Gastrocnemius medialis (tissue), 4 donors: Measurements from ENCODE around the gene KCP. TPM values are rescaled to one million over a fixed set of nuclear protein-coding genes. Genes with fewer than 3 reads are reported as not detected.
A peak's percentile ranks its signal among the peaks of the same experiment; 100 is the strongest.

Experiments
- ATAC-seq, 2 donors: fragments of 150-250 bp; one replicate each; pipeline ENCODE4 v1.9.1; 2016
- DNase-seq, 2 donors: peaks; one replicate each; pipeline ENCODE4 v3.0.0-alpha.2; 2019
- H3K27ac ChIP-seq, 4 donors: fragments of 200-600 bp; sonication (generic); 1 replicate in 1 of 4; 2 replicates in 3 of 4; pipeline ENCODE4 v1.5.1; 2016 to 2018; ENCODE audit warnings: mild to moderate bottlenecking in 2 of 4, moderate library complexity in 1 of 4
- H3K27me3 ChIP-seq, 3 donors: fragments of 200-600 bp; sonication (generic) in 2 of 3; 1 replicate in 1 of 3; 2 replicates in 2 of 3; pipeline versions ENCODE4 v1.5.1 to v1.6.0; 2016 to 2019; ENCODE audit warnings: mild to moderate bottlenecking in 1 of 3, moderate library complexity in 1 of 3
- H3K36me3 ChIP-seq, 2 donors: fragments of 200-600 bp; sonication (generic) in 1 of 2; one replicate each; pipeline ENCODE4 v1.5.1; 2017 to 2018
- H3K4me1 ChIP-seq, 2 donors: fragments of 200-600 bp; sonication (generic) in 1 of 2; one replicate each; pipeline ENCODE4 v1.5.1; 2016 to 2017; ENCODE audit warnings: mild to moderate bottlenecking in 2 of 2
- H3K4me3 ChIP-seq, 4 donors: fragments of 200-600 bp; sonication (generic) in 3 of 4; 1 replicate in 1 of 4; 2 replicates in 3 of 4; pipeline ENCODE4 v1.5.1; 2016 to 2019; ENCODE audit warnings: mild to moderate bottlenecking in 2 of 4
- H3K9me3 ChIP-seq, 3 donors: fragments of 200-600 bp; sonication (generic) in 2 of 3; 1 replicate in 1 of 3; 2 replicates in 2 of 3; pipeline ENCODE4 v1.5.1; 2016 to 2019
- CTCF ChIP-seq, 5 experiments: fragments of 450-650 bp in 3 of 5; fragments of 200-600 bp in 2 of 5; sonication (generic) in 2 of 5; IDR thresholded peaks in 4 of 5; conservative IDR thresholded peaks in 1 of 5; 1 replicate in 4 of 5; 2 replicates in 1 of 5; pipeline ENCODE4 v1.5.1; 2016 to 2019; ENCODE audit warnings: antibody characterized with exemption in 5 of 5, mild to moderate bottlenecking in 3 of 5, moderate library complexity in 3 of 5
- POLR2A ChIP-seq, 2 donors: fragments of 450-650 bp; IDR thresholded peaks; one replicate each; pipeline ENCODE4 v1.6.1; 2017; ENCODE audit warnings: antibody characterized with exemption in 2 of 2, mild to moderate bottlenecking in 2 of 2, moderate library complexity in 2 of 2
- in situ Hi-C, 4 donors: fragments of 200-750 bp; cut with MboI; loops; one replicate each; pipeline versions ENCODE4 v1.15.0 to v1.8.0; 2017; ENCODE audit warnings: low sequenced_read_pairs in 4 of 4
- intact Hi-C: fragments of 100-400 bp; cut with DNase I; formaldehyde crosslinking; loops from one replicate; pipeline ENCODE4 v1.15.1; 2023; ENCODE audit warnings: low total_unique reads
- total RNA-seq, 4 donors: library from RNA; depleted of rRNA; stranded (reverse); fragments of >200 nt; gene quantifications; one replicate each; pipeline versions ENCODE4 v1.1.0 to v1.2.3, GENCODE V29; 2016

KCP gene
- total RNA-seq, 4 donors from 2014 or later = 0.10 TPM; not detected in 3

- H3K36me3 ChIP-seq = no peaks in the 10 kb centered on the region
- no peak overlapping the region for H3K27ac ChIP-seq
- intact Hi-C loops (loop anchor here (1.0 to 10.0 kb wide), 4 partner anchors 86 to 355 kb away; partner anchors contain the start of gene CALU), in situ Hi-C loops (loop anchor here (10.0 to 25.0 kb wide), 6 partner anchors 85 to 418 kb away; partner anchors contain the start of genes CCDC136 (in 3 of the 4), HILPDA (in 2 of the 4) and OPN1SW (in 1 of the 4))
- H3K9me3 ChIP-seq = no peaks in the 10 kb centered on the region
- H3K27me3 ChIP-seq = no peaks in the 10 kb centered on the region
- H3K4me1 ChIP-seq = peaks cover 0 to 5% of the 10 kb centered on the region in 2 donors
- DNase-seq (peak in 1 of 2 donors; percentile 75), ATAC-seq (peak; percentile 74 to 77)
- TF ChIP-seq POLR2A (IDR thresholded peaks at IDR 0.05) (no peak), CTCF (IDR thresholded peaks at IDR 0.05 in 4 of 5, conservative IDR thresholded peaks at IDR 0.05 in 1 of 5) (peak; percentile 83 to 96 (median 86))
- no peak overlapping the region for H3K4me3 ChIP-seq
Measured at GRCh38 chr7:128879939-128880746, 30.4 kb downstream of the KCP start.

- ATAC-seq = no peak
- peaks cover 0 to 10% of the 10 kb centered on the region in 2 donors for H3K4me1 ChIP-seq
- DNase-seq = peak in 1 of 2 donors; percentile 23
Measured at GRCh38 chr7:128879461-128879938, 31.0 kb downstream of the KCP start.

GRCh38 chr7:128878226-128879105 is 32.0 kb downstream of the KCP start:
- no peak overlapping the region for H3K4me3 ChIP-seq
- DNase-seq (peak in 1 of 2 donors; percentile 24), ATAC-seq (no peak)
- no peaks in the 10 kb centered on the region for H3K36me3 ChIP-seq
- in situ Hi-C loops = loop anchor here (10.0 to 25.0 kb wide), 5 partner anchors 84 to 416 kb away; partner anchors contain the start of genes CCDC136 (in 2 of the 4), HILPDA (in 2 of the 4) and OPN1SW (in 1 of the 4)
- H3K9me3 ChIP-seq = no peaks in the 10 kb centered on the region
- TF ChIP-seq CTCF (IDR thresholded peaks at IDR 0.05 in 4 of 5, conservative IDR thresholded peaks at IDR 0.05 in 1 of 5) (no peak), POLR2A (IDR thresholded peaks at IDR 0.05) (no peak)
- peaks cover 0 to 12% of the 10 kb centered on the region in 2 donors for H3K4me1 ChIP-seq
- intact Hi-C loops = no loop called here
- no peak overlapping the region for H3K27ac ChIP-seq
- H3K27me3 ChIP-seq = no peaks in the 10 kb centered on the region

More at GRCh38 chr7:128879461-128879938, 31.0 kb downstream of the KCP start:
- no peaks in the 10 kb centered on the region for H3K36me3 ChIP-seq
- H3K4me3 ChIP-seq = no peak overlapping the region
- intact Hi-C loops = no loop called here
- TF ChIP-seq POLR2A (IDR thresholded peaks at IDR 0.05) = no peak
- TF ChIP-seq CTCF (IDR thresholded peaks at IDR 0.05 in 4 of 5, conservative IDR thresholded peaks at IDR 0.05 in 1 of 5) = no peak
- H3K9me3 ChIP-seq = no peaks in the 10 kb centered on the region
- H3K27me3 ChIP-seq = no peaks in the 10 kb centered on the region
- H3K27ac ChIP-seq = no peak overlapping the region
- in situ Hi-C loops = loop anchor here (10.0 to 25.0 kb wide), 5 partner anchors 85 to 417 kb away; partner anchors contain the start of genes CCDC136 (in 2 of the 4), HILPDA (in 2 of the 4) and OPN1SW (in 1 of the 4)

GRCh38 chr7:128877756-128878120 is 32.8 kb downstream of the KCP start:
- Histone ChIP-seq H3K9me3 (no peaks in the 10 kb centered on the region), H3K4me1 (peaks cover 0 to 12% of the 10 kb centered on the region in 2 donors), H3K27ac (no peak overlapping the region), H3K4me3 (no peak overlapping the region), H3K36me3 (no peaks in the 10 kb centered on the region), H3K27me3 (no peaks in the 10 kb centered on the region)
- DNase-seq (no peak), ATAC-seq (no peak)
- in situ Hi-C loops = loop anchor here (10.0 to 25.0 kb wide), 5 partner anchors 83 to 415 kb away; partner anchors contain the start of genes CCDC136 (in 2 of the 4), HILPDA (in 2 of the 4) and OPN1SW (in 1 of the 4)
- intact Hi-C loops = no loop called here
- TF ChIP-seq CTCF (IDR thresholded peaks at IDR 0.05 in 4 of 5, conservative IDR thresholded peaks at IDR 0.05 in 1 of 5) = no peak
- TF ChIP-seq POLR2A (IDR thresholded peaks at IDR 0.05) = no peak
